ENCODE measurements around the gene MAN2B2.
"Not testable (repeated sequence)": the region's sequence is repeated elsewhere in the genome, so short reads cannot be mapped to it uniquely, and the experiment has no call there.

MAN2B2 gene

GRCh38 chr4:6668391-6668790, 93.4 kb downstream of the MAN2B2 start:
- Histone ChIP-seq H3K27ac (ENCODE audit: low read depth in 2 of 2, low read length in 2 of 2) (no peak overlapping the region), H3K9ac (ENCODE audit: low read depth in 1 of 2, low read length in 2 of 2) (no peak overlapping the region), H3K4me3 (ENCODE audit: low read length in 2 of 2) (no peak overlapping the region), H3K36me3 (ENCODE audit: control insufficient read depth in 2 of 2, insufficient read depth in 2 of 2, low read length in 2 of 2) (no peaks in the 10 kb centered on the region), H3K27me3 (ENCODE audit: control insufficient read depth in 2 of 2, insufficient read depth in 2 of 2, low read length in 2 of 2) (peaks cover 8 to 12% of the 10 kb centered on the region in 2 donors), H3K9me3 (ENCODE audit: control insufficient read depth in 2 of 2, low read length in 2 of 2) (no peaks in the 10 kb centered on the region), H3K4me1 (ENCODE audit: control insufficient read depth in 2 of 2, insufficient read depth in 2 of 2, low read length in 2 of 2) (no peaks in the 10 kb centered on the region)

GRCh38 chr4:6671648-6672047, 96.7 kb downstream of the MAN2B2 start:
- peaks cover 0 to 2% of the 10 kb centered on the region in 2 donors for H3K27me3 ChIP-seq (ENCODE audit: control insufficient read depth in 2 of 2, insufficient read depth in 2 of 2, low read length in 2 of 2)
- H3K4me3 ChIP-seq (ENCODE audit: low read length in 2 of 2) = no peak overlapping the region
- H3K36me3 ChIP-seq (ENCODE audit: control insufficient read depth in 2 of 2, insufficient read depth in 2 of 2, low read length in 2 of 2) = peaks cover under 1 to 5% of the 10 kb centered on the region in 2 donors
- no peak overlapping the region for H3K27ac ChIP-seq (ENCODE audit: low read depth in 2 of 2, low read length in 2 of 2)
- peaks cover 15 to 18% of the 10 kb centered on the region in 2 donors for H3K4me1 ChIP-seq (ENCODE audit: control insufficient read depth in 2 of 2, insufficient read depth in 2 of 2, low read length in 2 of 2)
- no peak overlapping the region for H3K9ac ChIP-seq (ENCODE audit: low read depth in 1 of 2, low read length in 2 of 2)
- H3K9me3 ChIP-seq (ENCODE audit: control insufficient read depth in 2 of 2, low read length in 2 of 2) = no peaks in the 10 kb centered on the region

DNA sequence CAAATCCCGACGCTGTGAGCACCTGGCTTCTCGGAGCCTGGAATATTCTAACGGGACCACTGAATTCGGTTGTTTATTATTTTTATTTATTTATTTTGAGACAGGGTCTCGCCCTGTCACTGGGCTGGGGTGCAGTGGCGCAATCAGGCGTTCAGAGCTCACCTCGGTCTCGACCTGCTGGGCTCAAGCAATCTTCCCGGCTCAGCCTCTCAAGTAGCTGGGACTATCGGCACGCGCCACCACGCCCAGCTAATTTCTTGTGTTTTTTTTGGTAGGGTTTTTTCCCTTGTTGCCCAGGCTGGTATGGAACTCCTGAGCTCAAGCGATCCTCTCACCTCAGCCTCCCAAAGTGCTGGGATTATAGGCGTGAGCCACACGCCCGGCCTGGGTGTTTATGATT, 97.1 kb downstream of the MAN2B2 start:
- Histone ChIP-seq H3K4me3 (ENCODE audit: low read length in 2 of 2) (no peak overlapping the region), H3K27me3 (ENCODE audit: control insufficient read depth in 2 of 2, insufficient read depth in 2 of 2, low read length in 2 of 2) (peaks cover 0 to under 1% of the 10 kb centered on the region in 2 donors), H3K9me3 (ENCODE audit: control insufficient read depth in 2 of 2, low read length in 2 of 2) (no peaks in the 10 kb centered on the region), H3K27ac (ENCODE audit: low read depth in 2 of 2, low read length in 2 of 2) (no peak overlapping the region), H3K36me3 (ENCODE audit: control insufficient read depth in 2 of 2, insufficient read depth in 2 of 2, low read length in 2 of 2) (peaks cover 3 to 5% of the 10 kb centered on the region in 2 donors), H3K4me1 (ENCODE audit: control insufficient read depth in 2 of 2, insufficient read depth in 2 of 2, low read length in 2 of 2) (peaks cover 20 to 22% of the 10 kb centered on the region in 2 donors), H3K9ac (ENCODE audit: low read depth in 1 of 2, low read length in 2 of 2) (no peak overlapping the region)

- H3K9ac ChIP-seq (ENCODE audit: low read depth in 1 of 2, low read length in 2 of 2); H3K27ac ChIP-seq (ENCODE audit: low read depth in 2 of 2, low read length in 2 of 2); H3K36me3 ChIP-seq (ENCODE audit: control insufficient read depth in 2 of 2, insufficient read depth in 2 of 2, low read length in 2 of 2); H3K27me3 ChIP-seq (ENCODE audit: control insufficient read depth in 2 of 2, insufficient read depth in 2 of 2, low read length in 2 of 2); H3K4me3 ChIP-seq (ENCODE audit: low read length in 2 of 2); H3K9me3 ChIP-seq (ENCODE audit: control insufficient read depth in 2 of 2, low read length in 2 of 2): not testable (repeated sequence)
- peaks cover 20 to 24% of the 10 kb centered on the region in 2 donors for H3K4me1 ChIP-seq (ENCODE audit: control insufficient read depth in 2 of 2, insufficient read depth in 2 of 2, low read length in 2 of 2)
Observed at GRCh38 chr4:6672541-6673190, 97.7 kb downstream of the MAN2B2 start.
